Natural killer cell (primary cell): ENCODE data around the gene HIGD2B. TPM values are rescaled to one million over a fixed set of nuclear protein-coding genes. Genes with fewer than 3 reads are reported as not detected.
"Not testable (repeated sequence)": the region's sequence is repeated elsewhere in the genome, so short reads cannot be mapped to it uniquely, and the experiment has no call there.

Experiments
- ATAC-seq, 3 donors: fragments of 150-1000 bp in 2 of 3; fragments of 200-7000 bp in 1 of 3; cut with Tn5 transposase; 1 replicate in 1 of 3; 2 replicates in 2 of 3; pipeline ENCODE4 v1.10.0; 2021; ENCODE audit warnings: mild to moderate bottlenecking in 2 of 3, moderate library complexity in 2 of 3
- DNase-seq, 2 donors: peaks; one replicate each; pipeline versions ENCODE4 v3.0.0 to v3.0.0-alpha.2; 2013 to 2021; ENCODE audit warnings: mixed read lengths in 1 of 2
- H3K27ac ChIP-seq: one replicate; pipeline ENCODE4 v1.5.1; 2013; ENCODE audit warnings: mild to moderate bottlenecking, low read length
- H3K27me3 ChIP-seq: one replicate; pipeline ENCODE4 v1.6.1; 2013; ENCODE audit warnings: low read length; ENCODE audit not compliant: control insufficient read depth, insufficient read depth
- H3K36me3 ChIP-seq: one replicate; pipeline ENCODE4 v1.6.1; 2013; ENCODE audit warnings: low read length; ENCODE audit not compliant: control insufficient read depth, insufficient read depth
- H3K4me1 ChIP-seq: one replicate; pipeline ENCODE4 v1.6.1; 2013; ENCODE audit warnings: low read length; ENCODE audit not compliant: control insufficient read depth, insufficient read depth
- H3K4me3 ChIP-seq: one replicate; pipeline ENCODE4 v1.5.1; 2013; ENCODE audit warnings: low read length
- H3K9me3 ChIP-seq: one replicate; pipeline ENCODE4 v1.6.1; 2013; ENCODE audit warnings: low read length; ENCODE audit not compliant: control insufficient read depth, insufficient read depth
- H3K27ac Mint-ChIP-seq, 2 donors: one replicate each; pipeline ENCODE4 v1.8.0; 2022; ENCODE audit warnings: mild to moderate bottlenecking in 2 of 2, mixed read lengths in 2 of 2, moderate library complexity in 1 of 2
- H3K27me3 Mint-ChIP-seq, 2 donors: one replicate each; pipeline ENCODE4 v1.8.0; 2022; ENCODE audit warnings: low read depth in 2 of 2, mixed read lengths in 2 of 2
- H3K36me3 Mint-ChIP-seq: one replicate; pipeline ENCODE4 v1.8.0; 2022; ENCODE audit warnings: mixed read lengths
- H3K4me1 Mint-ChIP-seq, 2 donors: one replicate each; pipeline ENCODE4 v1.8.0; 2022; ENCODE audit warnings: mixed read lengths in 2 of 2
- H3K4me3 Mint-ChIP-seq: one replicate; pipeline ENCODE4 v1.8.0; 2022; ENCODE audit warnings: mild to moderate bottlenecking, moderate library complexity, mixed read lengths
- H3K9me3 Mint-ChIP-seq, 2 donors: one replicate each; pipeline ENCODE4 v1.8.0; 2022; ENCODE audit warnings: mixed read lengths in 2 of 2
- CTCF ChIP-seq: fragments of 200-600 bp; IDR thresholded peaks from one replicate; pipeline ENCODE4 v1.8.0; 2022; ENCODE audit warnings: antibody characterized with exemption
- WGBS: methylation state at CpG from one replicate; pipeline ENCODE4 v1.1.7; 2013; ENCODE audit warnings: missing lambda C conversion rate; ENCODE audit not compliant: insufficient coverage; 5-methylcytosine and 5-hydroxymethylcytosine counted together
- intact Hi-C: fragments of 100-400 bp; cut with micrococcal nuclease; formaldehyde crosslinking; loops from one replicate; pipeline ENCODE4 v1.14.2; 2022
- total RNA-seq, 4 donors: library from RNA; stranded (reverse); fragments of 120-200 nt in 1 of 4; gene quantifications; one replicate each; pipeline versions ENCODE4 v1.2.3 to v1.2.4, GENCODE V29; 2013 to 2022

The HIGD2B gene
- total RNA-seq, 3 donors from 2014 or later (not counting 1 experiment from before 2014, with no cell fraction given): 0.88 to 1.8 (median 1.1) TPM

DNA sequence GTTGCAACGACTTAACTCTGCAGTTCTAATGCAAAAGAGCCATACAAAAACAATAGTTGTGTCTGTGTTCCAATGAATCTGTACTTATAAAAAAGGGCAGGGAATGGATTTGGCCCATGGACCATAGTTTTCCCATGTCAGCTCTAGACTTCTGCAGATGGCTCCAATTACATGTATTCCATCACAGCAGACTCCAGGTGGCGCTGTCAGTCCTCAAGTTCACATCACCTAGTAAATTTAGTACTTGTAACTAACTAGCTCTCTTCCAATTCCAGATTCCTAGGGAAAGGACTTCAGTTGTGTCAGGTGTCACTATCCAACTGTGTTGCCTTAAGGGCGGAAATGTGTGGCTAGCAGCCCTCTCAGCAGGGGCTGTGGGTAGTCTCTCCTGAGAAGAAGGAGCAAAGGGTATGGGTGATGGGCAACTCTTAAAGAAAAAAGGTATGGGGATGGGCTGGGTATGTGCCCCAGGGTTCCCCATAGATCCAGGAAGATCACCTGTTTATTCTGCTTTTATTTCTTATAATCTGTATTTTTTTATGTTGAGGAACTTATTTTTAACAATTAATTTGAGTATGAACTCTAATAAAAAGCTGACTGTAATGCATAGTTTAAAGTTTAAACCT, 36.2 kb upstream of the HIGD2B start:
- no peak overlapping the region for H3K27ac ChIP-seq
- H3K27me3 ChIP-seq: no peaks in the 10 kb centered on the region
- TF ChIP-seq CTCF: peak; percentile 88
- no peak overlapping the region for H3K4me3 Mint-ChIP-seq
- H3K36me3 Mint-ChIP-seq: peaks cover 9% of the 10 kb centered on the region
- no peaks in the 10 kb centered on the region for H3K9me3 Mint-ChIP-seq
- H3K4me3 ChIP-seq: no peak overlapping the region
- no peaks in the 10 kb centered on the region for H3K9me3 ChIP-seq
- H3K36me3 ChIP-seq: peaks cover 8% of the 10 kb centered on the region
- WGBS: 39% methylated on average over 3 of the region's 3 CpGs
- intact Hi-C loops: loop anchor here (1.0 to 5.0 kb wide), 3 partner anchors 75 to 551 kb away; no protein-coding TSS in a partner anchor
- H3K27ac Mint-ChIP-seq: no peak overlapping the region
- H3K4me1 ChIP-seq: no peaks in the 10 kb centered on the region
- ATAC-seq (peak; percentile 42 to 60 (median 58)), DNase-seq (peak; percentile 58 to 81)
- no peaks in the 10 kb centered on the region for H3K4me1 Mint-ChIP-seq
- no peaks in the 10 kb centered on the region for H3K27me3 Mint-ChIP-seq

DNA sequence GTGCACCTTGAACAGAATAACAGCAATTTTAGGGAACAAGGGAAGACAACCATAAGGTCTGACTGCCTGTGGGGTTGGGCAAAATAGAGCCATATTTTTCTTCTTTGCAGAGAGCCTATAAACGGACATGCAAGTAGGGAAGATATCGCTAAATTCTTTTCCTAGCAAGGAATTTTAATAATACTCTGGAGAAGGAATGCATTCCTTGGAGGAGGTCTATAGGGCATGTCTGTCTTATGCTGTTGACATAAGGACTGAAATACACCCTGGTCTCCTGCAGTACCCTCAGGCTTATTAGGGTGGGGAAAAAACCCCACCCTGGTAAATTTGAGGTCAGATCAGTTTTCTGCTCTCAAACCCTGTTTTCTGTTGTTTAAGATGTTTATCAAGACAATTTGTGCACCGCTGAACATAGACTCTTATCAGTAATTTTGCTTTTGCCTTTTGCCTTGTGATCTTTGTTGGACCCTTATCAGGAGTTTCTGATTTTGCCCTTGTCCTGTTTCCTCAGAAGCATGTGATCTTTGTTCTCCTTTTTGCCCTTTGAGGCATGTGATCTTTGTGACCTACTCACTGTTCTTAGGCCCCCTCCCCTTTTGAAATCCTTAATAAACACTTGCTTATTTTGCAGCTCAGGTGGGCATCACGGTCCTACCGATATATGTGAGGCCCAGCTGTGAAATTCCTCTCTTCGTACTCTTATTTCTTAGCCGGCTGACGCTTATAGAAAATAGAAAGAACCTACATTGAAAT, 22.7 kb upstream of the HIGD2B start:
- H3K9me3 Mint-ChIP-seq, H3K4me3 Mint-ChIP-seq, H3K27ac Mint-ChIP-seq, H3K4me1 ChIP-seq, H3K27me3 ChIP-seq, H3K4me3 ChIP-seq, ATAC-seq, DNase-seq, H3K27me3 Mint-ChIP-seq, H3K9me3 ChIP-seq, intact Hi-C loops, H3K36me3 Mint-ChIP-seq, H3K27ac ChIP-seq: not testable (repeated sequence)
- 90% methylated on average over 8 of the region's 8 CpGs for WGBS
- H3K4me1 Mint-ChIP-seq: peaks cover 0 to 13% of the 10 kb centered on the region in 2 donors
- H3K36me3 ChIP-seq: peaks cover 13% of the 10 kb centered on the region

GRCh38 chr15:72706266-72706665, 20.3 kb upstream of the HIGD2B start:
- intact Hi-C loops: no loop called here
- Histone ChIP-seq H3K27ac (no peak overlapping the region), H3K9me3 (no peaks in the 10 kb centered on the region), H3K4me3 (no peak overlapping the region), H3K36me3 (peaks cover under 1% of the 10 kb centered on the region), H3K4me1 (no peaks in the 10 kb centered on the region), H3K27me3 (no peaks in the 10 kb centered on the region)
- Mint-ChIP-seq H3K9me3 (no peaks in the 10 kb centered on the region), H3K36me3 (no peaks in the 10 kb centered on the region), H3K4me1 (peaks cover 0 to 15% of the 10 kb centered on the region in 2 donors), H3K4me3 (no peak overlapping the region), H3K27me3 (no peaks in the 10 kb centered on the region), H3K27ac (no peak overlapping the region)
- ATAC-seq (no peak), DNase-seq (no peak)
- 91% methylated on average over 10 of the region's 11 CpGs for WGBS
- TF ChIP-seq CTCF: no peak

DNA sequence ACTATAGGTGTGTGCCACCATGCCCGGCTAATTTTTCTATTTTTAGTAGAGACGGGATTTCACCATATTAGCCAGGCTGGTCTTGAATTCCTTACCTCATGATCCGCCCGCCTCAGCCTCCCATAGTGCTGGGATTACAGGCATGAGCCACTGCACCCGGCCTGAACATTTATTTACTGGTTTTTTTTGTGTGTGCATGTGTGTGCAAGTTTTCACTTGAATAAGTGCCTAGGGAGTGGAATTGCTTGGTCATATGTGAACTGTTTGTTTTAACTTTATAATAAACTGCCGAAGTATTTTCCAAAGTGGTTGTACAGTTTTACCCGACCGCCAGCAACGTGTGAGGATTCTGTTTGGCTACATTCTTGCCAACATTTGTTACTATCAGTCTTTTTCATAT, 14.1 kb upstream of the HIGD2B start:
- no peaks in the 10 kb centered on the region for H3K27me3 ChIP-seq
- Mint-ChIP-seq H3K27ac (no peak overlapping the region), H3K9me3 (no peaks in the 10 kb centered on the region), H3K4me3 (no peak overlapping the region), H3K36me3 (no peaks in the 10 kb centered on the region), H3K4me1 (peaks cover 0 to 5% of the 10 kb centered on the region in 2 donors), H3K27me3 (no peaks in the 10 kb centered on the region)
- no peak for ATAC-seq
- H3K9me3 ChIP-seq: no peaks in the 10 kb centered on the region
- intact Hi-C loops: no loop called here
- DNase-seq: no peak
- TF ChIP-seq CTCF: no peak
- WGBS: 94% methylated on average over 9 of the region's 9 CpGs
- H3K27ac ChIP-seq: no peak overlapping the region
- H3K4me3 ChIP-seq: no peak overlapping the region
- no peaks in the 10 kb centered on the region for H3K36me3 ChIP-seq
- H3K4me1 ChIP-seq: no peaks in the 10 kb centered on the region
